Neural cell (in vitro differentiated cells): ENCODE results near the gene INPP5F.

ENCODE experiments used
- CTCF ChIP-seq: fragments of 450-650 bp; IDR thresholded peaks from 2 replicates; pipeline ENCODE4 v1.5.1; 2014; ENCODE audit warnings: antibody characterized with exemption, mild to moderate bottlenecking, moderate library complexity; ENCODE audit not compliant: poor library complexity, severe bottlenecking
- EP300 ChIP-seq: fragments of 450-650 bp; conservative IDR thresholded peaks from 2 replicates; pipeline ENCODE4 v1.6.1; 2014; ENCODE audit warnings: antibody characterized with exemption, mild to moderate bottlenecking, moderate library complexity; ENCODE audit not compliant: poor library complexity, severe bottlenecking
- EZH2 ChIP-seq: fragments of 200-600, 300-800 bp; shearing (Covaris generic), sonication (generic); IDR thresholded peaks from 2 replicates; pipeline ENCODE4 v1.6.1; 2014; ENCODE audit warnings: antibody characterized with exemption, low read length, borderline replicate concordance, mild to moderate bottlenecking; ENCODE audit not compliant: insufficient read depth, poor library complexity, severe bottlenecking
- MXI1 ChIP-seq: fragments of 450-650 bp; conservative IDR thresholded peaks from 2 replicates; pipeline ENCODE4 v1.6.1; 2014; ENCODE audit warnings: antibody characterized with exemption, mild to moderate bottlenecking; ENCODE audit not compliant: poor library complexity, severe bottlenecking
- POLR2AphosphoS5 ChIP-seq: IDR thresholded peaks from 2 replicates; pipeline ENCODE4 v1.6.1; 2012
- RAD21 ChIP-seq: fragments of 450-650 bp; conservative IDR thresholded peaks from 2 replicates; pipeline ENCODE4 v1.6.1; 2014; ENCODE audit warnings: antibody characterized with exemption, mild to moderate bottlenecking, moderate library complexity
- SMC3 ChIP-seq: fragments of 450-650 bp; conservative IDR thresholded peaks from 2 replicates; pipeline ENCODE4 v1.6.1; 2014; ENCODE audit warnings: antibody characterized with exemption, mild to moderate bottlenecking, moderate library complexity; ENCODE audit not compliant: poor library complexity
- TAF1 ChIP-seq: IDR thresholded peaks from 2 replicates; pipeline ENCODE4 v1.6.1; 2012; ENCODE audit warnings: low read depth
- TF ChIP-seq, protein P1 (sequence below): IDR thresholded peaks from 2 replicates; pipeline ENCODE4 v1.6.1; 2012; ENCODE audit warnings: borderline replicate concordance

GRCh38 chr10:119782981-119783664 is 57.3 kb downstream of the INPP5F start:
- TF ChIP-seq EP300 (no peak), POLR2AphosphoS5 (no peak), CTCF (no peak), RAD21 (no peak), TAF1 (no peak), SMC3 (no peak), MXI1 (no peak), EZH2 (no peak)
- TF ChIP-seq, protein P1, sequence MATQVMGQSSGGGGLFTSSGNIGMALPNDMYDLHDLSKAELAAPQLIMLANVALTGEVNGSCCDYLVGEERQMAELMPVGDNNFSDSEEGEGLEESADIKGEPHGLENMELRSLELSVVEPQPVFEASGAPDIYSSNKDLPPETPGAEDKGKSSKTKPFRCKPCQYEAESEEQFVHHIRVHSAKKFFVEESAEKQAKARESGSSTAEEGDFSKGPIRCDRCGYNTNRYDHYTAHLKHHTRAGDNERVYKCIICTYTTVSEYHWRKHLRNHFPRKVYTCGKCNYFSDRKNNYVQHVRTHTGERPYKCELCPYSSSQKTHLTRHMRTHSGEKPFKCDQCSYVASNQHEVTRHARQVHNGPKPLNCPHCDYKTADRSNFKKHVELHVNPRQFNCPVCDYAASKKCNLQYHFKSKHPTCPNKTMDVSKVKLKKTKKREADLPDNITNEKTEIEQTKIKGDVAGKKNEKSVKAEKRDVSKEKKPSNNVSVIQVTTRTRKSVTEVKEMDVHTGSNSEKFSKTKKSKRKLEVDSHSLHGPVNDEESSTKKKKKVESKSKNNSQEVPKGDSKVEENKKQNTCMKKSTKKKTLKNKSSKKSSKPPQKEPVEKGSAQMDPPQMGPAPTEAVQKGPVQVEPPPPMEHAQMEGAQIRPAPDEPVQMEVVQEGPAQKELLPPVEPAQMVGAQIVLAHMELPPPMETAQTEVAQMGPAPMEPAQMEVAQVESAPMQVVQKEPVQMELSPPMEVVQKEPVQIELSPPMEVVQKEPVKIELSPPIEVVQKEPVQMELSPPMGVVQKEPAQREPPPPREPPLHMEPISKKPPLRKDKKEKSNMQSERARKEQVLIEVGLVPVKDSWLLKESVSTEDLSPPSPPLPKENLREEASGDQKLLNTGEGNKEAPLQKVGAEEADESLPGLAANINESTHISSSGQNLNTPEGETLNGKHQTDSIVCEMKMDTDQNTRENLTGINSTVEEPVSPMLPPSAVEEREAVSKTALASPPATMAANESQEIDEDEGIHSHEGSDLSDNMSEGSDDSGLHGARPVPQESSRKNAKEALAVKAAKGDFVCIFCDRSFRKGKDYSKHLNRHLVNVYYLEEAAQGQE: no peak
